GM08714 (cell line): ENCODE measurements around the gene UCP3.

Experiments
- H3K4me3 ChIP-seq: fragments of 200-500 bp; sonication (Bioruptor generic); 2 replicates; pipeline ENCODE4 v1.5.1; 2014; ENCODE audit warnings: mild to moderate bottlenecking, low read length, inconsistent platforms
- ZNF274 ChIP-seq: IDR thresholded peaks from 2 replicates; pipeline ENCODE4 v1.6.1; 2012; ENCODE audit warnings: mild to moderate bottlenecking, low read depth, low read length

The UCP3 gene, protein sequence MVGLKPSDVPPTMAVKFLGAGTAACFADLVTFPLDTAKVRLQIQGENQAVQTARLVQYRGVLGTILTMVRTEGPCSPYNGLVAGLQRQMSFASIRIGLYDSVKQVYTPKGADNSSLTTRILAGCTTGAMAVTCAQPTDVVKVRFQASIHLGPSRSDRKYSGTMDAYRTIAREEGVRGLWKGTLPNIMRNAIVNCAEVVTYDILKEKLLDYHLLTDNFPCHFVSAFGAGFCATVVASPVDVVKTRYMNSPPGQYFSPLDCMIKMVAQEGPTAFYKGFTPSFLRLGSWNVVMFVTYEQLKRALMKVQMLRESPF

DNA sequence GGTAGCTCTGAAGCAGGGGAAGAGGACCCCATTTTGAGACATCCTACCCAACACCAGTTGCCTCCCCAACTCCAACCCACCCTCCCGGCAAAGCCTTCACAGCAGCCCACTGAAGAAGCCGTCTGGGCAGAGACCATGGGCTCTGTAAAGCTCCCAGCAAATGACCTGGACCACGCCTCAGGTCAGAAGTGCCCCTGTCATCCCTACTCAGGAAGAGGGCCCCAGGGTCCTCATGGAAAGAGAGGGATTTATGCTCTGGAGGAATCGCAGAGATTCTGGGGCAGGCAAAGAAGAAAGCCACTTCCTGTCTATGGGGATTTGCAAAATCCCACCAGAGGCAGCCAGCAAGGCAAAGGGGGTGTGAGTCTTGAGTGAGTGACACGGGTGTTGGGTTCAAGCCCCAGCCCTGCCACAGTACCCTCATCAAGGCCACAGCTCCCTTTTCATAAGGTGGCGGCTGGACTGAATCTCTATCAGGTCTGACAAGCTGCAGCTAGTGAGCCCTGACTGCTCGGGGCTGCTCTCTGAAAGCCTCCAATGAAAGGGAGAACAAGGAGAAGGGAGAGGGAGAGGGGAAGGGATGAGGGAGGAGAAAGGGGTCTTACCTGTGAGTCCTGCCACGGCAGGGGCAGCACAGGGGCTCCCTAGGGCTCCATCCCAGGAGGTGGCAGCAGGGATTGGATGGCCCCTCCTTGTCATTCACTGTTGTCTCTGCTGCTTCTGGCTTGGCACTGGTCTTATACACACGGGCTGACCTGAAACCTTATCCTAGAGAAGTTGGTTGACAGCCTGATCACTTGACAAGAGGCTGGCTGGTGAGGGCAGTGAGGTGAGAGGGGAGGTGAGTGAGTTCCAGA is at the start of gene UCP3:
Gene UCP3 (minus strand): TSS at position 713 of the 857 bp plus-strand sequence. CDS start 2,043 bp downstream, outside the sequence.
- no peak within 1 kb of the TSS for H3K4me3 ChIP-seq
- no peak for TF ChIP-seq ZNF274

DNA sequence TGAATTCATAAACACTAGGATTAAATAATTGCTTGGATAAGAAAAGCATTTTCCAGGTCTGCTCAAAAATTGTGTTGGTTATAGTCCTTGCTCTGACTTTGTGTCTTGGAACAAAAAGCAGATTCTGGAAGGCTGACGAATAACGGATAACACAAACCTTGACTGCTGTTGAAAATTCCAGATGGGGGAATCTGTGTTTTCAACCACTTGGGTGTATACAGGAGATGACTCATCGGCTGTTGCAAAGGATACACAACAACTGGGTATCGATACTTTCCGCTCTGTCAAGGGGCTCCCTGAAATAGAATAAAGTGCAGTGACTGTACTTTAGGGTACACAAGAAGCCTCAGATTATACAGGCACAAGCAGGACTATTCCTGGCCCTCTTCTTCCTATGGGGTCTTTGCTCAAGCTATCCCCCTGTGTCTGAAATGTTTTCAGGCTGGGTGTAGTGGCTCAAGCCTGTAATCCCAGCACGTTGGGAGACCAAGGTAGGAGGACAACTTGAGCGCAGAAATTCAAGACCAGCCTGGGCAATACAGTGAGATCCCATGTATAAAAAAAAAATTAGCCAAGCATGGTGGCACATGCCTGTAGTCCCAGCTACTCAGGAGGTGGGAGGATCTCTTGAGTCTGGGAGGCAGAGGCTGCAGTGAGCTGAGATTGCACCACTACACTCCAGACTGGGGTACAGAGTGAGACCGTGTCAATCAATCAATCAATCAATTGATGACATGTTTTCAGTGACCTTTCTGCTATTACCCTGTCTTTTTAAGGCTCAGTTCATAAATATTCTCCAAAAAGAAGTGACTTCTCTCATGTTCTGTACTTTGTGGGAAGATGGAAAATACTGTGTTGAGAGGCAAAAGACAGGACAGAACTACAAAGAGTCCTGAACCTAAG is 48.6 kb upstream of the UCP3 start:
- no peak overlapping the region for H3K4me3 ChIP-seq
- TF ChIP-seq ZNF274: no peak

DNA sequence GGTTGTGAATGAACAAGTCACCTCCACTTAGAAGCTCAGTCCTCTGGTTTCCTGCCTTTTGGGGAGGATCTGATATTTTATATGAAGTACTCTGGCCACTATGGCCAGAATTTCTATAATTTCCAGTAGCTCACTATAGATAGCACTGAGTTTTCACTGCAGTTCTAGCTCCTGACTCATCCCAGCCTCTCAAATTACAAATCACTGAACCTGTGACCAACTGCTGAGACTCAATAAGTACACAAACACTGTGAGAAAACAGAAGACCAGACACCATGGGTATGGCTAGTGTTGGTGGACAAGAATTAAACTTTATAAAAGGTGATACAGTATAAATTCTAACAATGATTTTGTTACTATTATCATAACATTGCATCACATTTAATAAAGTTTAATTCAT is 47.1 kb upstream of the UCP3 start:
- H3K4me3 ChIP-seq: no peak overlapping the region
- no peak for TF ChIP-seq ZNF274

DNA sequence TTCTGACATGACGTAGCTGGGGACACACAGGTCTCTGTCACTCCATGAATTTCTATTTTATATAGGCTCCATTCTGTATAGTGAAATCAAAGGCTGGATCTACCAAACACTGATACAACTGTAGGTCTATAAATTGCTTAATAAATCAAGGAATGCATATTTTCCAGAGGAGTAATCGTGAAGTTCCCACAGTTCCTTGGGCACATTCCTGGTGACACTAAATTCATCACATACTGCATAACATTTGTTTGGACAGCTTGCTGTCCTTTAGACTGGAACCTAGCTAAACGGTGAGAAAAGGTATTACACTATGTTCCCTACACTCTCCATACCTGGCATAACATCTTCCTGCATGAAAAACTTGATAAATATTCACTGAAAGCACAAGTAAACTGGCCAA is 41.6 kb upstream of the UCP3 start:
- H3K4me3 ChIP-seq: no peak overlapping the region
- TF ChIP-seq ZNF274: no peak

DNA sequence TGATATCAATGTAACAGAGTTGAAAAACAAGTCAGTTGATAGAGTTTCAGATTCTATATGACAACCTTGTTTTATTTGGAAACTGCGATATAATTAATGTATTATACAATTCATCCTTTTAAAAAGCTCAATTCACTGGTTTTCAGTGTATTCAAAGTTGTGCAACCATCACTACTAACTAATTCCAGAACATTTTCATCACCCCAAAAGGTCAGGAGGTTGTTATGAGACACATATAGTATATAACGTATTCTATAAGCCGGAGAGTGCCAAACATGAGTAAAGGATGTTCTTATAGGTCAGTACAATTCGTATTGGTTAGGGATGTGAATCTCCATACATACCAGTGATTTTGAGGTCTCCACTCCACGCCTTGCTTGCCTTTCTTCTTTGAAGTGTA is 40.1 kb upstream of the UCP3 start:
- TF ChIP-seq ZNF274: no peak
- H3K4me3 ChIP-seq: no peak overlapping the region

DNA sequence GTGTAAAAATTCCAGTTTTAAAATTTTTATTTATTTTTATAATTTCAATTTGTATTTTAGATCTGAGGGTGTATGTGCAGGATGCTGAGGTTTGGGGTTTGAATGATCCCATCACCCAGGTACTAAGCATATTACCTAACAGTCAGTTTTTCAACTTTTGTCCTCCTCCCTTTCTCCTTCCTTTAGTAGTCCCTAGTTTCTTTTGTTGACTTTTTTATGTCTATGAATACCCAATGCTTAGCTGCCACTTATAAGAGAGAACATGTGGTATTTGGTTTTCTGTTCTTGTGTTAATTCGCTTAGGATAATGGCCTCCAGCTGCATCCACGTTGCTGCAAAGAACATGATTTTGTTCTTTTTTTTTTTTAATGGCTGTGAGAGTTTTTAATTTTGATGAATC is 35.7 kb upstream of the UCP3 start:
- H3K4me3 ChIP-seq: no peak overlapping the region
- no peak for TF ChIP-seq ZNF274

DNA sequence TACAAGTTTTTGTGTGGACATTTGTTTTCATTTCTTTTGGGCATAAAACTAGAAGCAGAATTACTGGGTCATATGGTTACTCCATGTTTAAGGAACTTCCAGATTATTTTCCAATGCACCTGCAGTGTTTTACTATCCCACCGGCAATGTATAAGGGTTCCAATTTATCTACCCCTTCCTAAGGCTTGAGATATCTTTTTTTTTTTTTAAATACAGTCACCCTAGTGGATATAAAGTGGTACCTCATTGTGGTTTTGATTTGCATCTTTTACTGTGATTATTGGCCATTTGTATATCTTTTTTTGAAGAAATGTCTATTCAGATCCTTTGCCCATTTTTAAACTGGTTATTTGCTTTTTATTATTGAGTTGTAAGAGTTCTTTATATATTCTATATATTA is 34.6 kb upstream of the UCP3 start:
- TF ChIP-seq ZNF274: no peak
- no peak overlapping the region for H3K4me3 ChIP-seq

DNA sequence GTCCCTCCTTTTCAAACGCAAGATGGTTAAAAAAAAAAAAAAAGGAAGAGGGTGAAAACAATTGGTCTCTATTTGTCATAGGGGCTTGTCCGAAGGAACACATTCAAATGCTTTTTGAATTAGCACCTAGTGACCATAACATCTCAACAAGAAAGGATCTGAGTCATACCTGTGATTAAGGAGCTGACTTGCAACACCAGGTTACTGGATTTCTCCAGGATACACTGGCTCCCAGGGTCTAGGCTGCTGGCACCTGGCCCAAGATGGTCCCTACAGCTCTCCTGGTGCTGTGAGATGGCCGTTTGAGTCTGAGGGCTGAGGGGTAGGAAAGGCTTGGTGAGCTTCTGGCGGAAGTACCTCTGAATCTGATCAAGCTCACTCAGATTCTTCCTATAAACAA is 28.4 kb upstream of the UCP3 start:
- no peak overlapping the region for H3K4me3 ChIP-seq
- TF ChIP-seq ZNF274: no peak

DNA sequence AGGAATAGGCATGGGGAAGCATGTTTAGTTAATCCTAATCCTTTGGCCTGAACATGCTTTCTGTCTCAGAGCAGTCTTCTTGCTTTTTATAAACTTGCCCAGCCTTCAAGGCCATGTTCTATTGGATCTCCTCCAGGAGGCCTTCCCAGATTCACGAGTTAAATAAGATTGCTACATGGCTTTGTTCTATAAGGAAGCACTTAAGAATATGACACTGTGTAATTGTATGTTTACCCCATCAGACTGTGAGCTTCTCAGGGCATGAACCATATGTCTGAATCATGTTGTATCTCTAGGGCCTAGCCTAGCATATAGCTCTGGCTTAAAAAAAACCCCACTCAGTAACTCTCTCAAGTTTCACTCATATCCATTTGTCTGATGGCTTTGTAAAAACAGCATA is 26.4 kb upstream of the UCP3 start:
- H3K4me3 ChIP-seq: no peak overlapping the region
- TF ChIP-seq ZNF274: no peak

DNA sequence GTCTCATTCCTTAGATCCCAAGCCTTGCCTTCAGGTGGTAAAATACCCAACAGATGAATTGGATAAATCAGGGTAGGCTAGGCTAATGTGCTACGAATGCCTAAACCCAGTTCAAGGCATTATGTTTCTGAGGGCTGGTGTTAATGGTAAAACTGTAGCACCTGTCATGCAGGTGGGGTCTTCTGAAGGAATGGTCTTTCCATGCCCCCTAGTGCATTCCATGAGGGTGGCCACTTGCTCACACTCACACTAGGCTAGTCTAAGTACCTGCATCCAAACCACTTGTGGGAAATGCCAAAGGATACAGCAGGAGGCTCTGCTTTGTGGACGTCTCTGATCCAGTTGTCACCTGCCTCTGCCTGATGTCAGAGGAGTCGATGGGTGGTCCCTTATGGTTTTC is 24.2 kb upstream of the UCP3 start:
- TF ChIP-seq ZNF274: no peak
- no peak overlapping the region for H3K4me3 ChIP-seq

DNA sequence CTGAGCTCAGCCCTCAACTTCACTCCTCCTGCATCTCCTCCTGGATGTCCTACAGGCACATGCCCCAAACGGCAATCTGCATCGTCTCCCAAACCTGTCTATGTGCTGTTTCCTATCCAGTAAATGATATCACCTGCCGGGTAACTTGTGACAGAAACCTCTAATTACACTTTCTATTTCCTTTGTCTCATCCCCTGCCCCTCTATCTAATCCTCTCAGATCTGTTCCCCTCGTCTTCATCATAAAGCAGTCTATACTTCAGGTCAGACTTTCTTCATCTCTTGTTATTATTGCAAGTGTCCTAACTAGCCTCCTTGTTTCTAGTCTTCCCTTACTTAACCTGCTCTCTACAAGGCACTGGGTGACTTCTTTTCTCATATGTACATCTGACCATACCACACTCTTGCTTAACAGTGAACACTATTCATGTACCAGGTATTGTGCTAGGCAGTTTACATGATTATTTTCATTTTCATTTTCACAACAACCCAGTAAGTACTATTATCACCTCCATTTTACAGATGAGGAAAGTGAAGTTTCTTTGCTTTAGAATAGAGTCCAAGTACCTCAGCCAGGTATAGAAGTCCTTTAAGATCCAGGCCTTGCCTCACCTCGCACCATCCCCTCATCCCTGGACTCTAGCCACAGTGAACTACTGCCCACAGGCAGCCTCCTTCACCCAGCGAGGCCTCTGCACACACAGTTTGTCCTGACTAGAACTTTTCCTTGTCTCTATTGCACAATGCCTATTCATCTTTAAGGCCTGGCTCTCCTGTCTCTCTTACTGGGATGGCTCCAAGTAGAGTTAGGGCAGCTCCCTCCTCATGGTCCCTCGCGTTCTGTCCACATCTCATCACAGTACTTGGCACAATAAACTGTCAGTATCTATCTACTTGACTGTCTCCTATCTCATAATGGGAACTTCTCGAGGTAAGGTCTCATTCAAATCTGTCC is 22.1 kb upstream of the UCP3 start:
- TF ChIP-seq ZNF274: no peak
- no peak overlapping the region for H3K4me3 ChIP-seq

DNA sequence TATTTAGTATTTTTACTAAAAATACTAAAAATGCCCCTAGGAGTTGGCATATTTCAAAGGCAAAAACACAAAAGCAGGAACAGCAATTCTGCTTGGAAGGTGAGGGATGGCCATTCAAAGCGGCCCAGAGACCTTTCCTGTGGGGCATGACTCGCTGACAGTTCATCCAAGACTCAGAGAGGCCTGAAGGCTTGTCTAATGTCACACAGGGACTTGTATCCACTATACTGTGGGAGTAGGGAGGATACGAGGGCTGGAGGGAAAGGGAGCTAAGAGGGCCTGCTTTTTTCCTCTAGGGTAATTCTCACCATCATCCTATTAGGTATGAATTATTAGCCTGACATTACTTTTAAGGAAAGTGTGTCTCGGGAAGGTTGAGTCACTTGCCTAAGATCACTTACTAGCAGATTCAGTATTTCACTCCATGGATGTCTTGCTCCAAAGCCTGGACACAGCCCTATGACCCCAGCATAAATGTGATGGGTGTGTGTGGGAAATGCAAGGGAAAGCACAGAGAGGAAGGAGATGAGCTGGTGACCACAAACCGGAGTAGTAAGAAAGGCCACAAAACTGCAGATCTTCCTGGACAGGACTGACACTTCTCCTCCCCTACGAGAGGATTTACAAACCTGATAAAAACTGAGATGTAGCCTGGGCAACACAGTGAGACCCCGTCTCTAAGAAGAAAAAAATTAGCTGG is 16.7 kb upstream of the UCP3 start:
- TF ChIP-seq ZNF274: no peak
- H3K4me3 ChIP-seq: no peak overlapping the region

DNA sequence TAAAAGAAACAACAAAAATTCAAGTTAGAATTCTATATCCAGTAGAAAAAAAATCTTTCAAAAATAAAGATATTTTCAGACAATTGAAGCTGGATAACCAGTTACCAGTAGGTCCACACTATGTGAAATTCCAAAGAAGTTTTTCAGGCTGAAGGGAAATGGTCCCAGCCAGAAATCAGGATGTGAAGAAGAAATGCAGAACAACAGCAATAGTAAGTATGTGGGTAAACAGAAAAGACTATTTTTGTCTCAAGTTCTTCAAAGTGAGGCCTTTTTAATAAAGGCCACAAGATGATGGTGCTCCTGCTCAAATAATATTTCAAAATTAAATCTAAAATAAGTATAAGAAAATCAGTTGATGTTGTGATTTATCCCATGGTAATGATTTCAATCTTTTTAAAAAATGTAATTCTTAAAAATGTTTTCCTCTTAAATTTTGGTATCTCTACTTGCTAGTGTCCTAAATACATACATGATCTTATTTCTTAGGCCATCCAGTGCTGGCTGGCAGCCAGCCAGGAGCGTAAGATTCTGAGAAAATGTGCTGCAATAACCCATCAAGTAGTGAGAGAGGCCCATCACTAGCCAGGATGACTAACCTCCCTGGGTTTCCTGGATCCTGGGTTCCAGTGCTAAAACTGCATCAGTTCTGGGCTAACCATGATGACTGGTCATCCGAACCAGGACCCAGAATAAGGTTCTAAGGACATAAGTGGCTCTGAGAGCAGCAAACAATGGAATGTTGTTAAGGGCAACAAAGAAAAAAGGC is 15.6 kb upstream of the UCP3 start:
- H3K4me3 ChIP-seq: no peak overlapping the region
- TF ChIP-seq ZNF274: no peak
